NCI-H2196 (cell line): ENCODE results near the gene TCERG1L.

Experiments
- DNase-seq: peaks from one replicate; lab custom pipeline; 2025; ENCODE audit not compliant: unreplicated experiment; lab: John Stamatoyannopoulos, UW

TCERG1L gene

DNA sequence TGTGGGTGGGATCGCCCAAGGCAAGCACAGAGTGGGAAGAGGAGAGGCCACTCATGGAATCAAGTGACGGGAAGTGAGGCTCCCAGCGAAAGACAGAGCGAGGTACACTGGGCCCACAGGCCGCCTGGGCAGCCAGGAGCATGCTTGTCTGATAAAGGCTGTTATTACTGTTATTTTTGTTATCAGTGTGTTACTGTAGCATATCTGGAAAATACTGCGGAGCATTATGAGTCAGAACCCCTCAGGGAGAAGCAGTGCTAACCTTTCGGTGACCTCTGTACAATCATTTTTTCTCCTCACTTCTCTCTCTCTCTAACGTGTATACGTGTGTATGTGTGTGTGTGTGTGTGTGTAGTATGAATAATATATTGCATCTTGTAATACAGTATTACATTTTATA, 3.8 kb upstream of the TCERG1L start:
- no peak for DNase-seq

DNA sequence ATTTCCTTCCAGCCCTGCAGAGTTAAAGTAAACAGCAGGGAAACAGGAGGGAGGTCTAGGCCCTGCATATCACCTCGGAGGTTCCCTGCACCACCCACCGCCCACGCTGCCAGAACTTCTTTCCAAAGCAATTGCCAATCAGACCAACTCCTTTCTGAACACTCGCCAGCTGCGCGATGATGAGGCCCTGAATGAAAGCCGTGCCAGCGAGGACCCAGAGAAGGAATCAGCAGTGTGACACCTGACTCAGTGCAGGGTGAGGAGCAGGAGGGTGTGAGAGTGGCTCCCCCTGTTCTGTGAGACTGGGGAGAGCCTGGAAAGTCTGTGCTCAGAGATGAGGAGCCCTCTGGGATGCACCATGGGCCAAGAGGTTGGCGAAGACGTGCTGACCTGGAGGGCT, 3.3 kb upstream of the TCERG1L start:
- DNase-seq: no peak

DNA sequence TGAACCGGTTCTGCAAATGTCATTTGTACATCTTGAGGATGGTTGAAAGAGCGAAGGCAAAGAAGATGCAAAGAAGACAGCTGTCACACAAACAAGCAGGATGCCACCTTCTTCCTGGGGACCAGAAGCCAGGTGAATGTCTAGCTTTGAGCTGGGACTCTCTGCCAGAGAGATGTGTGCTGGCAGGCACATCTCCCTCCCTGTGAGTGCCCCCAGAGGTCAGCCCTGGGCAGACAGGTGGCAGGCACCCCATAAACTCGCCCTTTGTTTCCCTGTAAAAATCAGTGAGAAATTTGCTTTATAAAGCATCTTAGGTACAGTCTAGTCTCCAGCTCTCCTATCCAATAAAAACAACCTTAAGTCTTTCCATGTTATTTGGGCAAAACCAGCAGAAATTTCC, 2.6 kb upstream of the TCERG1L start:
- DNase-seq: no peak

DNA sequence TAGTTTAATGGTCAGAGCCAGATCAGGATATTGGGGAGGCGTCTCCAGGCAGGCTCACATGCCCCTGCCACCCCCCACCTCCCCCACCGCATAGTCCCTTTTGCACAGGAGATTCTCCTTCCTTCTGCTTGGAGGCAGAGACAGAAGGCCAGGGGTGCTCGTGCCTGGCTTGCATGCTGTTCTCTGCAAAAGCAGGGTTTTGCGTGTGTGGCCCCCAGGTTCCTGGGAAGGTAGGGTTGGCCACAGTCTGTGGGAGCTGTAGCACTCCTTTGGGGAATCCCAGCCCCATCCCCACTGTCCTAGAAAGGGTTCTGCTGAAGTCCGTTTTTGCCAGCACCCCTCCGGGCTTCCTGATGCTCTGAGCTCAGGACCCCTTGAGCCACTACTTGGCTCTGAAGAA, 1.9 kb upstream of the TCERG1L start:
- DNase-seq: no peak

DNA sequence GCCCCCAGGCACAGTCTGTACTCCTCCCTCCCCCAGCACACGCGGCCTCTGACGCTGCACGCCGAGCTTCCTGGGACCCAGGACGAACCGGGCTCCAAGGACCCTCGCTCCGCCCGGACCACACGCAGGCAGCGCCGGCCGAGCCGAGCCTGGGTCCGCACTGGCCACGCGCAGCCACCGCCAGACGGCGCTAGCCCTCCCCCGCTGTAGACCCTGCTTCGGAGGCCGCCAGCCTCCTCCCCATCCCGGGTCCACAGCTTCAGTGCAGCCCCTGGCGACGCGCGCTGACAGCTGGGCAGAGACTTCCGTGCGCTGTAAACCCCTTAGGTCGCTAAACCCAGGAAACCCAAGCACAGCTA, 936 bp upstream of the TCERG1L start:
- DNase-seq: peak; percentile 37

DNA sequence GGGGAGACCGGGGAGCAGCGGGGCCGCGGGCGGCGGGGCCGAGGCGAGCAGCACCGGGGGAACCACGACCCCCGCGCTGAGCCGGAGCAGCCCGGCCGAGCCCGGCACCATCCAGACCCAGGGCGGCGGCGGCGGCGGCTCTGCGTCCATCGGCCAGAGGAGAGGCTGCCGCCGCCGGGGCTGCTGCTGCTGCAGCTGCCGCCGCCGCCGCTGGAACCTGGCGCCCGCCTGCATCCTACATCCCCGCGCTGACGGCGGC, 190 bp downstream of the TCERG1L start:
- no peak for DNase-seq

DNA sequence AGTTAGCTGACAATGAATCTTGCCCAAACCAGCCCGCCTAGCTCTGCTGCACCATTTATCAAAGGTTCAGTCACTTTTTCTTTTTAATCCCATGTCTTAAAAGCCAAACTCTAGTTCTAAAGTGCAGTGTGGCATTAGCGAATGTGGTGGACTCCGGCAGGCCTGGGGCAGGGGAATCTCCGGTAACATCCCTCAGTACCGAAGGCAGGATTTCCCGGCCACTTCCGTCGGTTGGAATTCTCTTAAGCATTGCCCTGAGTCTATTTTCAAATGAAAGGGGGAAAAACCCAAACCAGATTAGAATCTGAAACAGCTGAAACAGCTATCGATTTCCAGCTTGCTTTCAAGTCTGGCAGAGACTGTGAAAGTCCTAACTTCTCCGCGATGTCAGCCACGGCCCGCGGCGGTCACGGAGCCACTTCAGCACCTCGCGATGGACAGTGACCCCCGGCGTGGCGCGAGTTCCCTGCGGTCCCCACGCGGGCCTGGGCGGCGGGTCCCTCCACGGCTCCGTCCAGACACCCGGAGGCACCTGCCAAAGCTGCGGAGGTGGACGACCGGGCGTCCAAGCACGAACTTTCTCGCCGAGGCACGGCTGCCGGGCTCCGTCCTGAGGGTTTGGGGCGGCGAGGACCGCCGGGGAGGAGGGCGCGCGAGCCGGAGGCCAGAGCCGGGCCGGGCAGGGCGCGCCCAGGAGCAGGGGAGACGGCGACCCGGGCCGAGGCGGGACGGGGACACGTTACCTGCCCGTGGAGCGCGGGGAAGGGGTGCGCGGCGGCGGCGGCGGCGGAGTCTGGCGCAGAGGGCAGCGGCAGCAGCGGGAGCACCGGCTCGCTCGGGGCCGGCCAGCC, 745 bp downstream of the TCERG1L start:
- no peak for DNase-seq

DNA sequence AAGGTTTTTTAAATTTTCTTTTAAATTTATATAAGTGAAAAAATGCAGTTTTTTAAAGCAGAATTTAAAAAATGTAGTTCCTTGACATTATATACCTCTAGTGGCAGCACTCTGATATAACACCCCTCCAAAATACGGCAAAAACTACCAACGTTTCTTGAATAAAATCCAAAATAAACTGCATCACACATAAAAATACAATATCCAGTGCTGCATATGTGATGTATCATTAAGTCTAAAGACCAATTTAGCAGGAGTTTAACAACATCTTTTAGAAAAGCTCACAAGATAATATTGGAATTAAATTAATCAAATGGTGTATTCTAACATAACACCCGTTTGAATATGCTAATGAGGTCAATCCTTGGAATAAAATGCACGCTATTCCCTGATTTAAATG, 1.4 kb downstream of the TCERG1L start:
- no peak for DNase-seq

DNA sequence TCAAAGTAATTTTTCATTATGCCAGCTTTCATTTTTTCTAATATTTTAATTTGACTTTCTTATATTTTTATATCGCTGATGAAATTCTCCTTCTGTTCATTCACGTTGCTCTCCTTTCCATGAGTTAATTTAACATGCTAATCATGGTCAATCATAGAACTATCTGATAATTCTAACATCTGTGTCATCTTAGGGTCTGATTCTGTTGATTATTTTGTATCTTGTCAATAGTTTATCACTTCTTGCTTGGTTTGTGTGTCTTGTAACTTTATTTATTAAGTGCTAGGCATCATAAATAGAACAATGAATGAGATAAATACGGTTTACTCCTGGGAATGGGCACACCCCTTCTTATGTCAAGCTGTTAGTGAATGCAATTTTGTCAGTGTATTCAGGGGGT, 11.0 kb downstream of the TCERG1L start:
- no peak for DNase-seq

DNA sequence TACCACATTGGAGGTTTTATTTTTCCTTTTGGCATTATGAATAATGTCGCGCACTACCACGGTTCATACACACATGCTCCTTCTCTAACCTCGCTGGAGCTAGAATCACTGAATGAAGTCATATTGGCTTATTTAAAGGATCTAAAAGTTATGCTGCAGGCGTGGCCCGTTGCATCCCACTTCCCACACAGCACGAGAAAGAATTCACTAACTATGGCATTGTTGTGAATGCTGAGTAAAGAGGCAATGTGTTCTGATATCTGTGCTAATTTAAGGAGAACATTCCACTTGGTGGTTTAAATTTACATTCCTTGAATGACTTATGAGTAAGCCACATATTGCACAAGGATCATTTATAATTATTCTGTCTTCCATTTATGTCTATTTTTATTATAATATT, 20.7 kb downstream of the TCERG1L start:
- no peak for DNase-seq

DNA sequence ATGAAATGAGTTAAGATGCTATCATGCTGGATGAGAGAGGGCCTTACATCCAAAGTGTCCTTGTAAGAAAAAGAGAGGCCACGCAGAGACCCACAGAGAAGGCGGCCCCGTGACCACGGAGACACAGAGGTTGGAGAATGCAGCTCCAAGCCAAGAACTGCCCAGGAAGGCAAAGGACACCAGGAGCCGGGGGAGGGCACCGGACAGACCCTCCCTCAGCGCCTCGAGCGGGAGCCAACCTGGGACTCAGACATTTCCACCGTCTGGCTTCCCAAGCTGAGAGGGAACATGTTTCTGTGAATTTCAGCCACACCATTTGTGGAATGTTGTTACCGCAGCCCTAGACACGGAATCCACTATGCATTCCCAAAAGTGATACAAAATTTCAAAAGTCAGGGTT, 22.9 kb downstream of the TCERG1L start:
- DNase-seq: no peak

DNA sequence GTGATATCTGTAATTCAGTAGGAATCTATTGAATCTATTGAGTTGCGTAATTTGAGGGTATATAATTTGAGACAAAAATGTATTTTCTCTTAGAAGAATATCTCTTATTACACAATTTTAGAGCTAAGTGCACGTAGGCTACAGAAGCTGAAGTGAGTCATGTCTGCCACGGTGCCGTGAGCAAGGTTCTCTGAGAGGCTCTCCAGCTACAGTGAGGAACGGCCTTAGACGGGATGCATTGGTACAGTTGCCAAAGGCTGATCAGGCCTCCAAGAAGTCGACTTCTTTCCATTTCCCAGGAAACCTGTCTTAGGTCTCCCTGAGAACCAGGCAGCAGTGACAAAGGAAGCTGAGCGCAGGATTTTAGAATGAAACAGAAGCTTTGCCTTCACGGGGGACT, 28.6 kb downstream of the TCERG1L start:
- no peak for DNase-seq

DNA sequence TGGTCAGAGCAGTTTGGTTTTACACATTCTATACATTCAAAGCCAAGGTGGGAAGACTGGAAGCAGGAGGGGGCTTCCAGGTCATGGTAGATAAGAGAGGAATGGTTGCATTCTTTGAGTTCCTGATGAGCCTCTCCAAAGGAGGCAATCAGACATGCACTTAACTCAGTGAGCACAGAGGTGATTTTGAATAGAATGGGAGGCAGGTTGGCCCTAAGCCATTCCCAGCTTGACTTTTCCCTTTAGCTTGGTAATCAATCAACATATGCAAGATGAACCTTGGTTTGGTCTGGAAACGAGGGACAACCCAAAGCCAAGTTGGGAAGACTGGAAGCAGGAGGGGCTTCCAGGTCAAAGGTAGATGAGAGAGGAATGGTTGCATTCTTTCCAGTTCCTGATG, 31.4 kb downstream of the TCERG1L start:
- no peak for DNase-seq

DNA sequence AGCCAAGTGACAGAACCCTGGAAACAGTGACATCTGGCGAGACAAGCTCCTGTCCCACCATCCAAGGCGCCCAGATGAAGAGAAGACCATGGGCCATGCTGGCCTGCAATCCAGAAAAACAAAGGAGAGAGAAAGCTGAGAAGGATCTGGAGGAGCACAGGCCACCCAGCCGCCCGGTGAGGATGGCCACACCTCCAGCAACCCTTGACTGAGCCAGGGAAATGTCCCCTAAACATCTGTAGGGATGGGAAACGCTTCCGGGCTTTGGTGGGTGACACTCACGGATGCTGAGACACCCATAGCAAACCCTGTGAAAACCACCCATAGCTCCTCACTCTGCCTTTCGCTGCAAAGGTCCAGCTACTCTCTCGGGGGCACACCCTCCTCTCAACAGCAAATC, 32.0 kb downstream of the TCERG1L start:
- no peak for DNase-seq

DNA sequence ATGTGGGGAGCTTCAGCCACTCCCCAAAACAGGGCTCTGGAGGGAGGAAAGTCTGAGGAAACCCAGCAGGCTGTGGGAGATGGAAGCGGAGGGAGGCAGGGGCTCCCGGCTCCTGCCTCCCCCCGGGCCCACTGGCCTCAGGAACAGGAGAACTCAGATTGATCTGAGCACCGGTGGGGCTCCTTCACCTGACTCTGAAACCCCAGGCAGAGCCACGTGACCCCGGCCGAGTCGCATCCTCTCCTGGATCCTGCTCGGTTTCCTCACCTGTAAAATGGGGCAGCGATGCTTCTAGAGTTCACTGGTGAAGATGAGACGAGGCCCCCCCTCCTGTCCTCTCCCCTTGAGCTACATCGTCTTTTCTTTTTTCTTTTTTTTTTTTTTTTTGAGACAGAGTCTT, 33.6 kb downstream of the TCERG1L start:
- DNase-seq: no peak

DNA sequence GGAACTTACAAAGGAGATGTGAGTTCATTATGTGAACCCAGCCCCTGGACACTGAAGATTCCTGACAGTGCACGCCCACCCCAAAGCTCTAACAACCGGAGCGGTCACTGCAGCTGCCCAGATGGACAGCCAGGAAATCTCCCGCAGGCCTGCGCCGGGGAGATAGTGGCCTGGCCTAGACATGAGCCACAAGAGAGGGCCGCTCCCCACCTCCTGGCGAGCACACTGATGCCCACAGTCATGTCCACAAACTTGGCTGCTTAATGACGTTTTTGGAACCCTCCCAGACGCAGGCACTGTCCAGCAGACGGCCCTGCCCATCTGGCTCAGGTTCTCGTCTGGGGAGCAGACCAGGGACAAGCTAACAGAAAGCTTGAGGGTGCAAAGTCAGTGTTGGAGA, 34.2 kb downstream of the TCERG1L start:
- no peak for DNase-seq

DNA sequence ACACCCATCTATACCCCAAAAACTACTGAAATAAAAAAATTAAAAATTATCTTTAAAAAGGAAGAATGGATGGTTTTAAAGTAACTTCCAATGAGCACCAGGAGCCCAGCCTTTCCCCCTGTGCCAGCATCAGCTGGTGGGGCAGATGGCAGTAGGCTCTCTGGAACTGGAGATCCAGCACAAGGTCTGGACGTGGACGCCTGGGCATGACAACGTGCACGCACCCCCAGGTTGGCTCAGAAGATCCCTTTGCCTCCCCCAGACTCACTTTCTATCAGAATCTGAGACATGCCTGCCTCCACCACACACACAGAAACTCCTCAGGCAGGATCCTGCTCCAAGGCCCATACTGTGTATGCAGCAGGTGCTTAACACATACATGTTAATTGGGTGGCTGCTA, 35.8 kb downstream of the TCERG1L start:
- no peak for DNase-seq

DNA sequence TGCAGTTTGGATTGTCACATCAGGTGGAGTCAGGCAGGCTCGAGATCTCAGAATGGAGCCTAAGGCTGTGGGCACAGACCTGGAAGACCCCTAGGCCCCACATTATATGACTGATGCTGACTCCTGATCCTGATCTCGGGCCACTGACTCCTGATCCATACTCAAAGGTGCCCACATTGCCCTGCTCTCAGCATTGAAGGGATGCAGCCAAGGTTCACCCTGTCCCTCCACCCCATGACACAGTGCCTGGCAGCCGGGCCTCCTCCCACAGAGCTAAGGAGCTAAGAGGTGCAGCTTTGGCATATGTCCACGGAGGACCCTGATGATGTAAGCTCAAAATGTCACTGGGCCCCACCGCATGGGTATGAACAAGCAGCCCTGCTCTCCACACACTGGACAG, 36.6 kb downstream of the TCERG1L start:
- DNase-seq: no peak

DNA sequence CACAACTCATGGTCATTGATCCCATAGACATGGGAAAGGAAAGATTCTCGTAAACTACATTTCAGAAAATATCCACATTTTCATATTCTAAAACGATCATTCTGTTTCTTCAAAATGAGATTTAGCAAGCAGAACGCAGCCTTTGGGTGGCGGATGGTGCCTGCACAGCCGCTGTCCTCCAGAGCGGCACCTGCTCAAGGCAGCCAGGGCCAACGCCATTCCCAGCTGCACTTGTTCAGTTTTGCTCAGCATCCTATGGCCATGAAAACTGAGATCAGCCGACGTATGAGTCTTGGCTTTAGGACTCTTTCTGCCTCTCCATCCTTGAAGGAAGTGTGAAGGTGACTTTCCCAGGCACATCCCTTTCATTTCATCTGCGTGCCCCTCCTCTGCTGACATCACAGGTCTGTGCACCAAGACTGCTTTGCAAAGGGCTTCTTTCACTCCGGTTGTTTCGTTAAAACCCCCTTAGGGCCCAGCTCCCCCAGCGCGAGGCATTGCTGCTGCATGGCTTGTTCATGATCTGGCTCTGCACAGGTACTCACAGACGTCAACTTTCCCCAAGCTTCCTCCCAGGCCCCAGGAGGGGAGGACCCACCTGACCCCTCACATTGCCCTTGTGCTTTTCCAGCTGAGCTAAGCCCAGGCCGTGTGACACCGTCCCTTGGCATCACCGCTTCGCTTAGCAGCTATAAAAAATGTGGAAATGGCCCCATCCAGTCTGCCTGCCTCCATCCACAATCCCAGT, 37.2 kb downstream of the TCERG1L start:
- DNase-seq: no peak

DNA sequence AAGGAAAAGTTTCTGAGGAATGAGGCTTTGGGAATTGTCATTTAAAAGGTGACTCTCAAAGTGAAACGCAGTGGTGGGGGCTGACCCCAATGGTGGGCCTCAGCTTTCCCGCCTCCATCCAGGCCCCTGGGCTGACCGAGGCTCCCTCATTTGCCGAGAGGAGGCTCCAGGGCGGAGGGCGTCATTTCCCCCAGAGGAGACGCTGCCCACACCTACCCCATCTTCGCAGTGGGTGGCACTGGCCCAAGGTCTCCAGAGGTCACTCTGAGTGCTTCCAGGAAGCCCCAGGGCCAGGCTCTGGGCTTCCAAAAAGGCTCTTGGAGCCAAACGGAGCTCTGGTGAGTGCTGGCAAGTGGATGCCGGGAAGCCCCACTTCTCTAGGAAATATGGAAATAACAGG, 38.0 kb downstream of the TCERG1L start:
- no peak for DNase-seq

DNA sequence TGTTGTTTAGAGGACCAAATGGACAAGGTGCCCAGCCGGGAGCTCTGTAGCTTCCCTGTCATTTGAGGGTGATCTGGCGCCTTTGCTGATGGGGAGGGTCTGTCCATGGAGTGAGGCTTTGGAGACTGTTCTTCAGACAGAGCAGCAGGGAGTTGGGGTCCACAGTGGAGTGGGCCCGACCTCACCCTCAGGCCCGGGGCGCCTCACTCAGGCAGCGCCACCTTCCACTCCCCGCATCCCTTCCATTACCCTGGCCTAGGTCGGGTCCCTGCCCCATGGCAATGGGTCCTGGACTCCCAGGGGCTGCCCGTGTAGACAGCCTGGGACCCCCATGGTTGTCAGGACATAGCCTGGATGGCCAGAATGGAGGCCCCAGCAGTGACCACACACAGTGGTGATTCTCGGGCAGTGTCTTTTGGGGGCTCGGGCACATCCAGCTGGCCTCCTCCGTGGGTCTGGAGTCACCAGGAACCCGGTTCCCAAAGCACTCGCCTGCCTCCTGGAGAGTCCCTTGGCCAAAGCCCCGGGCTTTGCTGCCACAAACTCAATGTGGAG, 38.5 kb downstream of the TCERG1L start:
- DNase-seq: no peak

DNA sequence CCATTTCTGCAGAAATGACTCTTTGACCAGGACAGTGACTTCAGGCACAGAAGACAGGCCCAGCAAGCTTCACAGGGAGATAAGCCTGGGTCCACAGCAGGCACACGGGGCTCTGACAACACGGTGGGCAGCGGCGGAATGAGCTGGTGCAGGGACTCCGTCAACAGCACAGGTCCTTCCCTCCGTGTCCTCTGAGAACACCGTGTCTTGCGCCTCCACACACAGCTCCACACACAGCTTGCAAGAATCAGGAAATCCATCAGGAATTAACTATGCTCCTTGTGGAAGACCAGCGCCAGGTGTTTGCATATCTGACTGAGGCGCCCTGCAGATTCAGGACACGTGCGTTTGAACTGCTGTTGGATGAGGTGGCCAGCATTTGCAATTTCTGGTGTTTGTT, 39.6 kb downstream of the TCERG1L start:
- DNase-seq: no peak
